Activated CD8-positive, alpha-beta memory T cell treated with anti-CD3 and anti-CD28 coated beads, Interleukin-2, amount 50 U/mL, for 1 hour (primary cell): ENCODE results near the gene GLRA3.
"Not testable (repeated sequence)": the region's sequence is repeated elsewhere in the genome, so short reads cannot be mapped to it uniquely, and the experiment has no call there.

Experiments used
- DNase-seq: peaks from one replicate; pipeline ENCODE4 v3.0.0-alpha.2; 2020; ENCODE audit errors: extremely low read depth

The GLRA3 gene

GRCh38 chr4:174658246-174658645, 170.8 kb downstream of the GLRA3 start:
- no peak for DNase-seq

GRCh38 chr4:174657472-174657871, 171.6 kb downstream of the GLRA3 start:
- DNase-seq = no peak

GRCh38 chr4:174654634-174655033, 174.4 kb downstream of the GLRA3 start:
- no peak for DNase-seq

GRCh38 chr4:174650711-174651355, 178.2 kb downstream of the GLRA3 start:
- DNase-seq = no peak

- DNase-seq = no peak
Measured at GRCh38 chr4:174648812-174649211, 180.2 kb downstream of the GLRA3 start.

- DNase-seq = no peak
Measured at GRCh38 chr4:174646326-174646725, 182.7 kb downstream of the GLRA3 start.

- no peak for DNase-seq
Measured at GRCh38 chr4:174640146-174640545, 188.9 kb downstream of the GLRA3 start.

- DNase-seq = no peak
Measured at GRCh38 chr4:174635732-174636131, 193.3 kb downstream of the GLRA3 start.

- no peak for DNase-seq
Measured at GRCh38 chr4:174633399-174633798, 195.6 kb downstream of the GLRA3 start.

- DNase-seq = peak; percentile 4
Measured at GRCh38 chr4:174631901-174632758, 196.9 kb downstream of the GLRA3 start.

- DNase-seq = not testable (repeated sequence)
Measured at GRCh38 chr4:174629907-174630450, 199.1 kb downstream of the GLRA3 start.

GRCh38 chr4:174629265-174629664, 199.8 kb downstream of the GLRA3 start:
- no peak for DNase-seq

- DNase-seq = no peak
Measured at GRCh38 chr4:174628191-174628590, 200.9 kb downstream of the GLRA3 start.

GRCh38 chr4:174627473-174627872, 201.6 kb downstream of the GLRA3 start:
- no peak for DNase-seq

- DNase-seq = no peak
Measured at GRCh38 chr4:174626342-174627008, 202.6 kb downstream of the GLRA3 start.

- no peak for DNase-seq
Measured at GRCh38 chr4:174616661-174617060, 212.4 kb downstream of the GLRA3 start.

- no peak for DNase-seq
Measured at GRCh38 chr4:174613979-174614378, 215.1 kb downstream of the GLRA3 start.

- DNase-seq = no peak
Measured at GRCh38 chr4:174611792-174612191, 217.3 kb downstream of the GLRA3 start.

- no peak for DNase-seq
Measured at GRCh38 chr4:174607792-174608191, 221.3 kb downstream of the GLRA3 start.

GRCh38 chr4:174604198-174604597, 224.8 kb downstream of the GLRA3 start:
- DNase-seq = no peak

GRCh38 chr4:174600391-174600790, 228.7 kb downstream of the GLRA3 start:
- DNase-seq = no peak

- no peak for DNase-seq
Measured at GRCh38 chr4:174598800-174599199, 230.2 kb downstream of the GLRA3 start.
